ENCODE data around the gene ZMAT5. TPM values are rescaled to one million over a fixed set of nuclear protein-coding genes. Genes with fewer than 3 reads are reported as not detected.

ZMAT5 gene
- total and polyA plus RNA-seq, 10 donors: 15.1 to 27.0 (median 19.9) TPM

DNA sequence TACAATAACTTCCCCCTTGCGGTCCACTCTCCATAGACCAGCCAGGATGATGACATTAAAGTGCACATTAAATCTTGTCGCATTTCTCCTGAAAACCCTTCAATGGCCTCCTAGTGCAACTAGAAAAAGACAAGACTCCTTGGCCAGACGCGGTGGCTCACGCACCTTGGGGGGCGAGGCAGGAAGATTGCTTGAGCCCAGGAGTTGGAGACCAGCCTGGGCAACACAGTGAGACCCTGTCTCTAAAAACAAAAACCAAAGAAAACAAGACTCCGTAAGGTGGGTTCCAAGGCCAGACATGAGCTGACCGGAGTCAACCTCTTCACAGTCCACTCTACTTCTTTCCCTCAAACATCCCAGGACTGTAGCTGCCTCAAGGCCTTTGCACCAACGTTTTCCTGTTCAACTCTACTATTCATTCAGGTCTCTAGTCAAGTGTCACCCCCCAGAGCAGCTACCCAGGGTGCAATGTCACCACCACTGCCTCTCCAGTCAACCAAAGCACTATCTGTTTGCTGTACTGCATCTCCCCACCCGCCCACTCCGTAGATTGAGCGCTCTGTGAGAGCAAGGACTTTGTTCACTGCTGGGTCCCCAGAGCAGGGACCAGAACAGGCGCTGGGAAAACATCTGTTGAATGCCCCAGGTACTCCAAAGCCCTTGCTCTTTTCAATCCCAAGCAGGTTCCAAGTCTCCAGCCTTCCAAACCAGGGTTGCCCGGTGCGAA lies 739 bp downstream of the ZMAT5 start:
- Histone ChIP-seq H3K27me3 (replicated peaks in 1 of 7) (no peaks in the 10 kb centered on the region), H3K4me3 (peak overlapping the region; percentile 67 to 99 (median 89)), H3K9me3 (no peaks in the 10 kb centered on the region), H3K4me1 (peaks cover 18 to 56% (median 35%) of the 10 kb centered on the region in 6 donors), H3K36me3 (peaks cover 0 to 25% (median 18%) of the 10 kb centered on the region in 6 donors), H3K27ac (peak overlapping the region; percentile 14 to 93 (median 86))
- WGBS, 5 donors: 49 to 62% (median 52%) methylated on average over 15 of the region's 15 CpGs
- DNase-seq: no peak
- no peak for TF ChIP-seq POLR2A (IDR thresholded peaks at IDR 0.05)
- TF ChIP-seq, protein P1, sequence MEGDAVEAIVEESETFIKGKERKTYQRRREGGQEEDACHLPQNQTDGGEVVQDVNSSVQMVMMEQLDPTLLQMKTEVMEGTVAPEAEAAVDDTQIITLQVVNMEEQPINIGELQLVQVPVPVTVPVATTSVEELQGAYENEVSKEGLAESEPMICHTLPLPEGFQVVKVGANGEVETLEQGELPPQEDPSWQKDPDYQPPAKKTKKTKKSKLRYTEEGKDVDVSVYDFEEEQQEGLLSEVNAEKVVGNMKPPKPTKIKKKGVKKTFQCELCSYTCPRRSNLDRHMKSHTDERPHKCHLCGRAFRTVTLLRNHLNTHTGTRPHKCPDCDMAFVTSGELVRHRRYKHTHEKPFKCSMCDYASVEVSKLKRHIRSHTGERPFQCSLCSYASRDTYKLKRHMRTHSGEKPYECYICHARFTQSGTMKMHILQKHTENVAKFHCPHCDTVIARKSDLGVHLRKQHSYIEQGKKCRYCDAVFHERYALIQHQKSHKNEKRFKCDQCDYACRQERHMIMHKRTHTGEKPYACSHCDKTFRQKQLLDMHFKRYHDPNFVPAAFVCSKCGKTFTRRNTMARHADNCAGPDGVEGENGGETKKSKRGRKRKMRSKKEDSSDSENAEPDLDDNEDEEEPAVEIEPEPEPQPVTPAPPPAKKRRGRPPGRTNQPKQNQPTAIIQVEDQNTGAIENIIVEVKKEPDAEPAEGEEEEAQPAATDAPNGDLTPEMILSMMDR (IDR thresholded peaks at IDR 0.05 in 8 of 11, conservative IDR thresholded peaks at IDR 0.05 in 3 of 11): no peak
- no peak for TF ChIP-seq POLR2AphosphoS5 (IDR thresholded peaks at IDR 0.05)
- intact Hi-C loops (cut with DNase I; ENCODE audit: low total_unique reads): no loop called here

DNA sequence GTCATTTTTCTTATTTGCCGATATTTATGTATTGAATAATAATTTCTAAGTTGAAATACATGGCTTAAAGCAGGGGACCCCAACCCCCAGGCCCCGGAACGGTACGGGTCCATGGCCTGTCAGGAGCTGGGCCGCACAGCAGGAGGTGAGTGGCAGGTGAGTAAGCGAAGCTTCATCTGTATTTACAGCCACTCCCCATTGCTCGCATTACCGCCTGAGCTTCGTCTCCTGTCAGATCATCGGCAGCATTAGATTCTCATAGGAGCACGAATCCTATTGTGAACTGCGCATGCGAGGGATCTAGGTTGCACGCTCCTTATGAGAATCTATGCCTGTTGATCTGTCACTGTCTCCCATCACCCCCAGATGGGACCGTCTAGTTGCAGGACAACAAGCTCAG lies 4.5 kb downstream of the ZMAT5 start:
- intact Hi-C loops (cut with DNase I; ENCODE audit: low total_unique reads): no loop called here
- no peak for DNase-seq
- no peak for TF ChIP-seq POLR2AphosphoS5 (IDR thresholded peaks at IDR 0.05)
- no peak for TF ChIP-seq POLR2A (IDR thresholded peaks at IDR 0.05)
- TF ChIP-seq, protein P1 (IDR thresholded peaks at IDR 0.05 in 8 of 11, conservative IDR thresholded peaks at IDR 0.05 in 3 of 11): no peak

DNA sequence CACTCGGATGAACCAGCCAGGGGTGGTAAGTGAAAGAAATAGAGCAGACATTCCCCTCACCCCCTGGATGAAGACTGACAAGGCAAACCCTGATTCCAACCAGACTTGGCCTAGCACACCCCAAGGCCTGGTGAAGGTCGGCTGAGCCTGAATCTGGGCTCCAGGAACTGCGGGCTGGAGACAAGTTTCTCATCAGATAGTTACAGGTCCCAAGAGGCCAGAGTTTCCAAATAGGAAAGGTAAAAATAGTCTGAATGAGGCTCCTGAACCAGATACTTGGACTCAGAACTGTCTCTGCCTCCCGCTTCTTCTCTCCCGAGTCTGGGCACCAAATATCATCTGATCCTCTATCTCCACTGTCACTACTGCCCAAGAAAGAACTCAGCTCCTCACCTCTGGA lies 7.8 kb downstream of the ZMAT5 start:
- H3K27me3 ChIP-seq (replicated peaks in 1 of 7): no peaks in the 10 kb centered on the region
- H3K9me3 ChIP-seq: no peaks in the 10 kb centered on the region
- H3K27ac ChIP-seq: no peak overlapping the region
- intact Hi-C loops (cut with DNase I; ENCODE audit: low total_unique reads): no loop called here
- 67 to 89% (median 84%) methylated on average over 5 of the region's 5 CpGs for WGBS, 5 donors
- DNase-seq: no peak
- peaks cover 0 to 4% (median 0%) of the 10 kb centered on the region in 6 donors for H3K4me1 ChIP-seq
- H3K36me3 ChIP-seq: peaks cover 0 to 14% (median 3%) of the 10 kb centered on the region in 6 donors
- no peak overlapping the region for H3K4me3 ChIP-seq
- TF ChIP-seq, protein P1 (IDR thresholded peaks at IDR 0.05 in 8 of 11, conservative IDR thresholded peaks at IDR 0.05 in 3 of 11): no peak
- no peak for TF ChIP-seq POLR2AphosphoS5 (IDR thresholded peaks at IDR 0.05)
- no peak for TF ChIP-seq POLR2A (IDR thresholded peaks at IDR 0.05)

More for the DNA sequence above, 4.5 kb downstream of the ZMAT5 start:
- H3K27me3 ChIP-seq (replicated peaks in 1 of 7): no peaks in the 10 kb centered on the region
- H3K36me3 ChIP-seq: no peaks in the 10 kb centered on the region
- H3K4me3 ChIP-seq: no peak overlapping the region
- no peak overlapping the region for H3K27ac ChIP-seq
- 81 to 96% (median 87%) methylated on average over 15 of the region's 15 CpGs for whole genome bisulfite sequencing, 5 donors
- H3K9me3 ChIP-seq: no peaks in the 10 kb centered on the region
- H3K4me1 ChIP-seq: peaks cover 7 to 30% (median 15%) of the 10 kb centered on the region in 6 donors

DNA sequence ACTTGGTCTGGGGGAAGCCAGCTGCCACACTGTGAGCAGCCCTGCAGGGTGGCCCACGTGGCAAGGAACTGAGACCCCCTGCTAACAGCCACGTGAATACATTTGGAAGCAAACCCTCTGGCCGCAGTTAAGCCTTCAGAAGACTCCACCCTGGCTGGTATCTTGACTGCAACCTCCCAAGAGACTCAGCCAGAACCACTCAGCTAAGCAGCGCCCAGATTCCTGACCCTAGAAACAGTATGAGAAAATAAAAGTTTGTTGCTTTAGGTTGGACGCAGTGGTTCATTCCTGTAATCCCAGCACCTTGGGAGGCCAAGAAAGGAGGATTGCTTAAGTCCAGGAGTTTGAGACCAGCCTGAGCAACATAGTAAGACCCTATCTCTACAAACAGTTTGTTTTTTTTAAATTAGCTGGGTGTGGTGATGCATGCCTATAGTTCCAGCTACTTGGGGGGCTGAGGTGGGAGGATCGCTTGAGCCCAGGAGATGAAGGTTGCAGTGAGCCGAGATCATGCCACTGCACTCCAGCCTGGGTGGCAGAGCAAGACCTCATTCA lies 8.7 kb downstream of the ZMAT5 start:
- H3K4me1 ChIP-seq: no peaks in the 10 kb centered on the region
- TF ChIP-seq POLR2AphosphoS5 (IDR thresholded peaks at IDR 0.05) (no peak), POLR2A (IDR thresholded peaks at IDR 0.05) (no peak)
- TF ChIP-seq, protein P1 (IDR thresholded peaks at IDR 0.05 in 8 of 11, conservative IDR thresholded peaks at IDR 0.05 in 3 of 11): no peak
- H3K27me3 ChIP-seq (replicated peaks in 1 of 7): no peaks in the 10 kb centered on the region
- H3K4me3 ChIP-seq: no peak overlapping the region
- H3K27ac ChIP-seq: no peak overlapping the region
- WGBS, 5 donors: 80 to 91% (median 89%) methylated on average over 7 of the region's 7 CpGs
- H3K9me3 ChIP-seq: no peaks in the 10 kb centered on the region
- intact Hi-C loops (cut with DNase I; ENCODE audit: low total_unique reads): no loop called here
- H3K36me3 ChIP-seq: peaks cover 0 to 22% (median 5%) of the 10 kb centered on the region in 6 donors
- no peak for DNase-seq
